Neural progenitor cell (in vitro differentiated cells): ENCODE measurements around the gene SYTL3. TPM values are rescaled to one million over a fixed set of nuclear protein-coding genes. Genes with fewer than 3 reads are reported as not detected.

ENCODE experiments used
- DNase-seq: peaks from one replicate; pipeline ENCODE4 v3.0.0-alpha.2; 2016; ENCODE audit warnings: low spot score
- H2AFZ ChIP-seq: fragments of 200-600 bp; sonication (generic); replicated peaks from 2 replicates; pipeline ENCODE4 v1.6.1; 2016; ENCODE audit warnings: antibody characterized with exemption
- H3F3A ChIP-seq: fragments of 200-600 bp; sonication (generic); 2 replicates; pipeline ENCODE4 v1.6.1; 2016; ENCODE audit warnings: antibody characterized with exemption, low read depth
- H3K27ac ChIP-seq: fragments of 200-600 bp; sonication (generic); 2 replicates; pipeline ENCODE4 v1.5.1; 2016; ENCODE audit warnings: mild to moderate bottlenecking
- H3K27me3 ChIP-seq: fragments of 200-600 bp; sonication (generic); 2 replicates; pipeline ENCODE4 v1.6.1; 2016; ENCODE audit warnings: mild to moderate bottlenecking, moderate library complexity
- H3K36me3 ChIP-seq: fragments of 200-600 bp; sonication (generic); 2 replicates; pipeline ENCODE4 v1.5.1; 2016
- H3K4me1 ChIP-seq: fragments of 200-600 bp; sonication (generic); 2 replicates; pipeline ENCODE4 v1.6.1; 2016; ENCODE audit warnings: mixed run types
- H3K4me2 ChIP-seq: fragments of 200-600 bp; sonication (generic); 2 replicates; pipeline ENCODE4 v1.6.1; 2016
- H3K4me3 ChIP-seq: fragments of 200-600 bp; sonication (generic); 2 replicates; pipeline ENCODE4 v1.5.1; 2016
- H3K79me2 ChIP-seq: fragments of 200-600 bp; sonication (generic); 2 replicates; pipeline ENCODE4 v1.6.1; 2016; ENCODE audit warnings: low read depth
- H3K9ac ChIP-seq: fragments of 200-600 bp; sonication (generic); 2 replicates; pipeline ENCODE4 v1.6.1; 2016
- H3K9me3 ChIP-seq: fragments of 200-600 bp; sonication (generic); 2 replicates; pipeline ENCODE4 v1.5.1; 2016; ENCODE audit warnings: low read depth
- H4K20me1 ChIP-seq: fragments of 200-600 bp; sonication (generic); 2 replicates; pipeline ENCODE4 v1.6.1; 2016; ENCODE audit warnings: low read depth
- H3K27ac Mint-ChIP-seq: 3 replicates; pipeline ENCODE4 v1.8.0; 2021; ENCODE audit warnings: mixed read lengths
- H3K27me3 Mint-ChIP-seq: 2 replicates; pipeline ENCODE4 v1.8.0; 2022; ENCODE audit warnings: low read depth, mild to moderate bottlenecking, inconsistent platforms, moderate library complexity, mixed read lengths; ENCODE audit not compliant: insufficient read depth
- H3K36me3 Mint-ChIP-seq: 3 replicates; pipeline ENCODE4 v1.8.0; 2021; ENCODE audit warnings: mixed read lengths
- H3K4me1 Mint-ChIP-seq: 3 replicates; pipeline ENCODE4 v1.8.0; 2021; ENCODE audit warnings: mixed read lengths
- H3K4me3 Mint-ChIP-seq: 3 replicates; pipeline ENCODE4 v1.8.0; 2021; ENCODE audit warnings: mild to moderate bottlenecking, moderate library complexity, mixed read lengths
- H3K9me3 Mint-ChIP-seq: 3 replicates; pipeline ENCODE4 v1.8.0; 2020; ENCODE audit warnings: mixed read lengths
- EZH2 ChIP-seq: fragments of 200-600 bp; sonication (generic); IDR thresholded peaks from 2 replicates; pipeline ENCODE4 v1.6.1; 2017; ENCODE audit warnings: antibody characterized with exemption, mild to moderate bottlenecking, moderate library complexity
- EZH2phosphoT487 ChIP-seq: fragments of 200-600 bp; sonication (generic); IDR thresholded peaks from 2 replicates; pipeline ENCODE4 v1.6.1; 2017; ENCODE audit warnings: antibody characterized with exemption
- total RNA-seq: library from RNA; depleted of rRNA; stranded (reverse); fragments of >200 nt; gene quantifications from 2 replicates; pipeline ENCODE4 v1.2.3, GENCODE V29; 2015; ENCODE audit warnings: low replicate concordance
- TF ChIP-seq, protein P1 (sequence below): fragments of 200-600 bp; sonication (generic); IDR thresholded peaks from 2 replicates; pipeline ENCODE4 v1.5.1; 2017; ENCODE audit warnings: antibody characterized with exemption, mild to moderate bottlenecking

Gene SYTL3
- total RNA-seq, 1 donor from 2014 or later, result not detected

DNA sequence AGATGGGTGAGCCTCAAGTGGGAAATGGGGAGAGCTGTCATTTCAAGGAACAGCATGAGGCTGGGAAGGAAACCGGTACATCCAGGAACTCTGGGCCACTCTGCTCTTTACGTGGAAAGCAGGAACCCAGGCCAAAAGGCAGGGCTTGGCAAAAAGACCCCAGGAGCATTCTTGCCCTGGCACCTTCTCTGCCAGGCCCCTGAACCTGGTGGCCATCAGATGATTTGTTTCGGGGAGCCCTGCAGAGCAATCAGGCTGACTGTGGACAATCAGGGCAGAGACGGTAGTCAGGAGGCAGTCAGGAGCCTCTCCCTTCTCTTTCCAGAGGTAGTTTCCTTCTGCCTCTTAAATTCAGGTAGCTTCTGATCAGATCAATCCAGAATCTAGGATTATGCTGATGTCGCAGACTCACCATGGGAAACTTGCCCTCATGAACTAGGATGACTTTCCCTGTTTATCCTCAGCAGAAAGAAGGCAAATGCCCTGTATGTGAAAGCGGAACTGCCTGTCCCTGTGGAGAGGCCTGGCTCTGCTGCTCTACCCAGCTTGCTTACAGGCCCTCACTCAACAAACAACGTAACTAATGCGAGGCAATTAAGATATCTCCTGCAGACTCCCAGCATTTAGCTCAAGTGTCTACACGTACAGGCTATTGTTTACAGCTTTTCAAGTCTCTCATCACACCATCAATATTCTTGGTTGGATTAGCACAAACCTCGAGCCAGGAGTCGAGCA is 132.7 kb downstream of the SYTL3 start:
- no peak overlapping the region for H3K4me3 ChIP-seq
- H2AFZ ChIP-seq, result no peak overlapping the region
- H3K4me3 Mint-ChIP-seq, result no peak overlapping the region
- H3K9ac ChIP-seq, result no peak overlapping the region
- no peak overlapping the region for H3K4me2 ChIP-seq
- no peaks in the 10 kb centered on the region for H3K9me3 ChIP-seq
- DNase-seq, result no peak
- H3K9me3 Mint-ChIP-seq, result no peaks in the 10 kb centered on the region
- peaks cover 9% of the 10 kb centered on the region for H3K79me2 ChIP-seq
- peaks cover 57% of the 10 kb centered on the region for H3K36me3 Mint-ChIP-seq
- no peak overlapping the region for H3K27ac ChIP-seq
- H3K36me3 ChIP-seq, result no peaks in the 10 kb centered on the region
- H3K27me3 ChIP-seq, result no peaks in the 10 kb centered on the region
- no peaks in the 10 kb centered on the region for H3F3A ChIP-seq
- TF ChIP-seq EZH2 (no peak), EZH2phosphoT487 (no peak)
- no peak overlapping the region for H3K27ac Mint-ChIP-seq
- peaks cover 4% of the 10 kb centered on the region for H4K20me1 ChIP-seq
- no peaks in the 10 kb centered on the region for H3K27me3 Mint-ChIP-seq
- H3K4me1 ChIP-seq, result no peaks in the 10 kb centered on the region
- no peaks in the 10 kb centered on the region for H3K4me1 Mint-ChIP-seq

DNA sequence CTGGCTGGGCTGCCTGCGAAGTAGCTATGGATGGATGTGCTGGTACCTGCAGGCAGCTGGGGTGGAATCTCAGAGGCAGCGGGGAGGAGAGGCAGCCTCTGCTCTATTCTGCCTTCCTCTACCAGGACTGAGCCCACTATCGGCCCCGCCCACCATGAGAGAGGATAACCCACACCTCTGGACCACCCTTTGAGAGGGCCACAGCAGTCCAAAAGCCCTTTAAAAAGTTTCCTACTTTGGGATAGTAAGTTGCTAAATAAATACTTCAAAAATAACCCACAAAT is 133.3 kb downstream of the SYTL3 start:
- Mint-ChIP-seq H3K9me3 (no peaks in the 10 kb centered on the region), H3K4me1 (no peaks in the 10 kb centered on the region), H3K27me3 (no peaks in the 10 kb centered on the region), H3K27ac (no peak overlapping the region), H3K4me3 (no peak overlapping the region), H3K36me3 (peaks cover 55% of the 10 kb centered on the region)
- H4K20me1 ChIP-seq, result peaks cover 4% of the 10 kb centered on the region
- DNase-seq, result no peak
- no peak overlapping the region for H3K27ac ChIP-seq
- H2AFZ ChIP-seq, result no peak overlapping the region
- H3K4me1 ChIP-seq, result no peaks in the 10 kb centered on the region
- peaks cover 10% of the 10 kb centered on the region for H3K79me2 ChIP-seq
- H3K9ac ChIP-seq, result no peak overlapping the region
- no peaks in the 10 kb centered on the region for H3K27me3 ChIP-seq
- TF ChIP-seq, protein P1, sequence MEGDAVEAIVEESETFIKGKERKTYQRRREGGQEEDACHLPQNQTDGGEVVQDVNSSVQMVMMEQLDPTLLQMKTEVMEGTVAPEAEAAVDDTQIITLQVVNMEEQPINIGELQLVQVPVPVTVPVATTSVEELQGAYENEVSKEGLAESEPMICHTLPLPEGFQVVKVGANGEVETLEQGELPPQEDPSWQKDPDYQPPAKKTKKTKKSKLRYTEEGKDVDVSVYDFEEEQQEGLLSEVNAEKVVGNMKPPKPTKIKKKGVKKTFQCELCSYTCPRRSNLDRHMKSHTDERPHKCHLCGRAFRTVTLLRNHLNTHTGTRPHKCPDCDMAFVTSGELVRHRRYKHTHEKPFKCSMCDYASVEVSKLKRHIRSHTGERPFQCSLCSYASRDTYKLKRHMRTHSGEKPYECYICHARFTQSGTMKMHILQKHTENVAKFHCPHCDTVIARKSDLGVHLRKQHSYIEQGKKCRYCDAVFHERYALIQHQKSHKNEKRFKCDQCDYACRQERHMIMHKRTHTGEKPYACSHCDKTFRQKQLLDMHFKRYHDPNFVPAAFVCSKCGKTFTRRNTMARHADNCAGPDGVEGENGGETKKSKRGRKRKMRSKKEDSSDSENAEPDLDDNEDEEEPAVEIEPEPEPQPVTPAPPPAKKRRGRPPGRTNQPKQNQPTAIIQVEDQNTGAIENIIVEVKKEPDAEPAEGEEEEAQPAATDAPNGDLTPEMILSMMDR, result no peak
- TF ChIP-seq EZH2phosphoT487, result no peak
- no peak for TF ChIP-seq EZH2
- no peaks in the 10 kb centered on the region for H3K36me3 ChIP-seq
- H3K9me3 ChIP-seq, result no peaks in the 10 kb centered on the region
- H3F3A ChIP-seq, result no peaks in the 10 kb centered on the region
- no peak overlapping the region for H3K4me3 ChIP-seq
- no peak overlapping the region for H3K4me2 ChIP-seq

DNA sequence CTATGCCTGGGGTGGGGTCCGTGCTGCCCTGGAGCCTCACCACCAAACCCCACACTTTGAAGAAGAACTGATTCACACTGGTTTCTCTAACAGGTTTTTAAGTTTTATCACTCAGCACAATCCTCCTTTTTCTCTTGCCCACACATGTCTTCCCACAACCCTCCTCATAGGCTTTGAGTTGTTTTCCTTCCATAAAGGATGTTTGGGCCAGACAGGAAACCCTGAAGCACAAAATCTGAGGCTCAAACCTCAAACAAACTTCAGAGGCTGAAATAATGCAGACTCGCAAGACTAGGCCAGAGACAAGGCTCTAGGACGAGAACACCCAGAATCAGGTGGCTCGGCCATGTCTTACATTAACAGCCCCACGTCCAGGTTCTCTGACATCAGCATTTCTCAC is 134.0 kb downstream of the SYTL3 start:
- no peak overlapping the region for H3K27ac Mint-ChIP-seq
- no peak overlapping the region for H3K27ac ChIP-seq
- H3K9me3 Mint-ChIP-seq, result no peaks in the 10 kb centered on the region

DNA sequence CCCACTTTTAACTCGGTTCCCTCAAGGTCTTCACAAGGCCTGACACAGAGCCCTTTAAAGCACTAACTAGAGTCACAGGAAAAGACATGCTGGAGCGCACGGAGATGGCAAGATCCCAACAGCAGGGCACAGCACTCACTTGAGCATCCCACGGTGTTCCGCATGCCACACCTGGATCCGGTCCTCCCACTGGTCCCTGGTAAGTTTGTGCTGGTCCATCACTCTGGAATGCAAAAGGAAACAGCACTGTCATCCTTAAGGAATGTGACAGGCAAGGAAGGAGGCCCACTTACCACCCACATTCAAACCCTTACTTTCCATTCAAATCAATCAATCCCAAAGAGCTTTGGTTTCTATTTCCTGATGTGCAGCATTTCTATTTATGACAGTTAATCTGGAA is 134.7 kb downstream of the SYTL3 start:
- no peak overlapping the region for H2AFZ ChIP-seq
- no peaks in the 10 kb centered on the region for H3F3A ChIP-seq
- Mint-ChIP-seq H3K27ac (no peak overlapping the region), H3K4me3 (no peak overlapping the region), H3K27me3 (no peaks in the 10 kb centered on the region), H3K36me3 (peaks cover 47% of the 10 kb centered on the region), H3K9me3 (no peaks in the 10 kb centered on the region), H3K4me1 (no peaks in the 10 kb centered on the region)
- H3K36me3 ChIP-seq, result no peaks in the 10 kb centered on the region
- H3K9me3 ChIP-seq, result no peaks in the 10 kb centered on the region
- H3K4me1 ChIP-seq, result no peaks in the 10 kb centered on the region
- no peak overlapping the region for H3K4me2 ChIP-seq
- H3K4me3 ChIP-seq, result no peak overlapping the region
- no peaks in the 10 kb centered on the region for H3K27me3 ChIP-seq
- H3K79me2 ChIP-seq, result peaks cover 13% of the 10 kb centered on the region
- peaks cover 4% of the 10 kb centered on the region for H4K20me1 ChIP-seq
- no peak overlapping the region for H3K27ac ChIP-seq
- TF ChIP-seq, protein P1, result no peak
- TF ChIP-seq EZH2phosphoT487 (no peak), EZH2 (no peak)
- no peak overlapping the region for H3K9ac ChIP-seq
- no peak for DNase-seq

More for the DNA sequence above, 134.0 kb downstream of the SYTL3 start:
- Histone ChIP-seq H3K27me3 (no peaks in the 10 kb centered on the region), H3F3A (no peaks in the 10 kb centered on the region), H3K9ac (no peak overlapping the region), H4K20me1 (peaks cover 4% of the 10 kb centered on the region), H3K4me1 (no peaks in the 10 kb centered on the region), H2AFZ (no peak overlapping the region), H3K79me2 (peaks cover 13% of the 10 kb centered on the region), H3K4me3 (no peak overlapping the region), H3K4me2 (no peak overlapping the region), H3K9me3 (no peaks in the 10 kb centered on the region), H3K36me3 (no peaks in the 10 kb centered on the region)
- no peaks in the 10 kb centered on the region for H3K4me1 Mint-ChIP-seq
- DNase-seq, result no peak
- no peaks in the 10 kb centered on the region for H3K27me3 Mint-ChIP-seq
- no peak overlapping the region for H3K4me3 Mint-ChIP-seq
- peaks cover 52% of the 10 kb centered on the region for H3K36me3 Mint-ChIP-seq
- TF ChIP-seq EZH2, result no peak
- no peak for TF ChIP-seq EZH2phosphoT487
- TF ChIP-seq, protein P1, result no peak
